ENCODE measurements around the gene COMT. TPM values are rescaled to one million over a fixed set of nuclear protein-coding genes. Genes with fewer than 3 reads are reported as not detected.

The COMT gene
- total and polyA plus RNA-seq, 5 donors from 2014 or later, result 27.3 to 106 (median 93.0) TPM

DNA sequence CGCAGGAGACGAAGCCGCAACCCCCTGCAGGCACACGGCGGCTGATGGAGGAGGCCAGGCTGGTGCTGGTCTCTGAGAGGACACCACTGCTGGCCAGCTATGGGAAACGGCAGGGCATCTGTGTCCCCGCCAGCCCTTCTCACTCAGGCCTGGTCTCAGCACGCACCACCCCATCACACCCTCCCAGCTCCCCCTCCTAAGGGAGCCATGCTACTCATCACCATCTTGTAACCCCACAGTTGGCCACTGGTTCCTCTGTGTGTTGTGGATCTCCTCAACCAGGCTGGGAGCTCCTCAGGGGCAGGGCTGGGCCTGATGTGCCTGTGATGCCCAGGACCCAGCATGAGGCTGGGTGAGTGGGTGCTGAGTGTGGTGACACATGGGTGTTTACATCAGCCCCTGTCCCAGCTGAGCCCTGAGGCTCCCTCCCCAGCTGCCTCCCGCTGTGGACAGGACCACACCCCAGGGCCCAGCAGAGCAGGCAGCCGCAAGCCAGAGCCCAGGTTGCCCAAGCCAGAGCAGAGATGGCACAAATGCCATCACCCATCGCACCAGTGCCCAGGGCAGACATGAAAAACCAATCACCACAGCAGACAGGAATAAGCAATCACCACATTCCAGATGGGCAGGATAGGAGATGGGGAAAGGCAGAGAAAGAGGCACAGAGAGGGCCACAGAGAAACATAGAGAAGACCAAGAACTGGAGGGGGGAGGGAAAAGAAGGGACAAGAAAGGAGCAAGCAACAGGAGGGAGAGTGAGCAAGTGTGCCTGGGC lies 66.8 kb downstream of the COMT start:
- peak overlapping the region in 1 of 4 donors; percentile 50 for H3K4me3 Mint-ChIP-seq
- peaks cover 0 to 10% (median 4%) of the 10 kb centered on the region in 7 donors for H3K9me3 Mint-ChIP-seq
- peaks cover 3 to 10% of the 10 kb centered on the region in 2 experiments for H3K9me3 ChIP-seq (ENCODE audit: control insufficient read depth in 2 of 2, low read length in 2 of 2)

DNA sequence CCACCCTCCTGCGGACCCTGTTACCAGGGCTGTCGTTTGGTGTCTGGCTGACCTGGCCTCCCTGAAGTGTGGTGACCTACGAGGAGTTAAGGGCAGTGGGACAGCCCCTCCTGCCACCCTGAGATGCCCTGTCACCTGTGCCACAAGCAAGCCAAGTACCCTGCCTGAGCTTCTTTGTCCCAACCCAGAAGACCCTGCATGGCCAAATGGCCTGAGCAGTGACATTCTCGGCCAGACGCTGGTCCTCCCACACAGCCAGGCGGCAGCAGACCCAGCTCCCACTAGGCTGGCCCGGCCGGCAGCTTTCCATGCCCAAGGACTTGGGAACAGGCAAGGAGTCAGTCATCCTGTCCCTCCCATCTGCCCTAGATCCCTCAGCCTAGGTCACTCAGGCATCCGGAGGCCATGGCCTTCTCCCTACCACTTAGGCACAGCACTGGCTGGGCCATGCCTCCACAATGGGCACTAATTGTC lies 67.5 kb downstream of the COMT start:
- no peak for ATAC-seq (ENCODE audit: low read depth in 2 of 2)
- no peaks in the 10 kb centered on the region for H3K4me1 Mint-ChIP-seq
- H3K9me3 ChIP-seq (ENCODE audit: control insufficient read depth in 2 of 2, low read length in 2 of 2), result peaks cover 0 to 4% of the 10 kb centered on the region in 2 experiments
- no peak for DNase-seq
- no peaks in the 10 kb centered on the region for H3K4me1 ChIP-seq (ENCODE audit: control insufficient read depth, insufficient read depth, low read length, poor library complexity, severe bottlenecking)
- no peaks in the 10 kb centered on the region for H3K27me3 Mint-ChIP-seq
- H3K27ac Mint-ChIP-seq, result no peak overlapping the region
- no peaks in the 10 kb centered on the region for H3K36me3 Mint-ChIP-seq
- H3K9me3 Mint-ChIP-seq, result peaks cover 0 to 5% (median 0%) of the 10 kb centered on the region in 7 donors
- no peaks in the 10 kb centered on the region for H3K36me3 ChIP-seq (ENCODE audit: control insufficient read depth, insufficient read depth, low read length)
- no peak overlapping the region for H3K4me3 Mint-ChIP-seq
- H3K27me3 ChIP-seq (ENCODE audit: control insufficient read depth, insufficient read depth, low read length), result no peaks in the 10 kb centered on the region
- H3K4me3 ChIP-seq (ENCODE audit: low read depth, low read length), result no peak overlapping the region
- no peak overlapping the region for H3K27ac ChIP-seq (ENCODE audit: insufficient read depth, low read length, poor library complexity, severe bottlenecking)

More for the DNA sequence above, 66.8 kb downstream of the COMT start:
- DNase-seq, result no peak
- ATAC-seq (ENCODE audit: low read depth in 2 of 2), result no peak
- no peaks in the 10 kb centered on the region for H3K36me3 ChIP-seq (ENCODE audit: control insufficient read depth, insufficient read depth, low read length)
- Mint-ChIP-seq H3K36me3 (peaks cover 2% of the 10 kb centered on the region), H3K27ac (no peak overlapping the region), H3K27me3 (peaks cover 3% of the 10 kb centered on the region), H3K4me1 (no peaks in the 10 kb centered on the region)
- H3K27ac ChIP-seq (ENCODE audit: insufficient read depth, low read length, poor library complexity, severe bottlenecking), result no peak overlapping the region
- no peak overlapping the region for H3K4me3 ChIP-seq (ENCODE audit: low read depth, low read length)
- no peaks in the 10 kb centered on the region for H3K4me1 ChIP-seq (ENCODE audit: control insufficient read depth, insufficient read depth, low read length, poor library complexity, severe bottlenecking)
- peaks cover 2% of the 10 kb centered on the region for H3K27me3 ChIP-seq (ENCODE audit: control insufficient read depth, insufficient read depth, low read length)

DNA sequence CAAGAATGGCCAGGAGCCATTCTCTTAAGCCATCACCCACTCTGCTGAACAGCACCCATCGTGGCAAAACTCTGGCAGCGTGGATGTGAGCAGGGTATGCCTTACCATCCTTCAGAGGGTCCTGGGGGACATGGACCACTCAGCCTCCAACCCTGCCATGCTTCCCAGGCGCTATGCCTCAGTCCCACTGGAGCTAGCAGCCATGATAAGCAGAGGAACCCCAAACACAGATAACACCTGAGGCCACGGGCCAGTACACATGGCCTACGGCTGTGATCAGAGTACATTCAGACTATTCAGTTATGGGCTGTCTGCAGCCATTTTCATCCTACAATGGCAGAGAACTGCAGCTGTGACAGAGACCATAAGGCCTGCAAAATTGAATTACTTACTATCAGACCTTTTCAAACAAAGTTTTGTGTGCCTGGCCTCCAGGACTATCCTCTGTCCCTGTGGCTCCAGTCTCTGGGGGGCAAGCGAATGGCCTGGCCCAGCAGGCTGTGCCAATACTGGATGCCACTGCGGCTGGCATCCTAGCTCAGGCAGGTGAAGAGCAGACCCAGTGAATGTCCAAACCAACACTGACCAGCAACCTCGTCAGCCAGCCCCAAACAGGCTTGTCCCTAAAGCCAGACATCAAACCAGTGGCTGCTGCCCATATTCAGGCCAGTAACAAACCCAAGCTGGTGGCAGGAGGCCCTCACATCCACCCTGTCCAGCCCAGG lies 68.2 kb downstream of the COMT start:
- H3K9me3 Mint-ChIP-seq, result no peaks in the 10 kb centered on the region
- H3K27ac Mint-ChIP-seq, result no peak overlapping the region
- no peak for DNase-seq
- H3K4me1 Mint-ChIP-seq, result no peaks in the 10 kb centered on the region
- no peaks in the 10 kb centered on the region for H3K36me3 ChIP-seq (ENCODE audit: control insufficient read depth, insufficient read depth, low read length)
- H3K4me3 Mint-ChIP-seq, result no peak overlapping the region
- no peak overlapping the region for H3K27ac ChIP-seq (ENCODE audit: insufficient read depth, low read length, poor library complexity, severe bottlenecking)
- no peaks in the 10 kb centered on the region for H3K27me3 ChIP-seq (ENCODE audit: control insufficient read depth, insufficient read depth, low read length)
- no peak for ATAC-seq (ENCODE audit: low read depth in 2 of 2)
- no peaks in the 10 kb centered on the region for H3K36me3 Mint-ChIP-seq
- no peaks in the 10 kb centered on the region for H3K4me1 ChIP-seq (ENCODE audit: control insufficient read depth, insufficient read depth, low read length, poor library complexity, severe bottlenecking)
- H3K9me3 ChIP-seq (ENCODE audit: control insufficient read depth in 2 of 2, low read length in 2 of 2), result no peaks in the 10 kb centered on the region
- peaks cover 3% of the 10 kb centered on the region for H3K27me3 Mint-ChIP-seq
- H3K4me3 ChIP-seq (ENCODE audit: low read depth, low read length), result no peak overlapping the region

DNA sequence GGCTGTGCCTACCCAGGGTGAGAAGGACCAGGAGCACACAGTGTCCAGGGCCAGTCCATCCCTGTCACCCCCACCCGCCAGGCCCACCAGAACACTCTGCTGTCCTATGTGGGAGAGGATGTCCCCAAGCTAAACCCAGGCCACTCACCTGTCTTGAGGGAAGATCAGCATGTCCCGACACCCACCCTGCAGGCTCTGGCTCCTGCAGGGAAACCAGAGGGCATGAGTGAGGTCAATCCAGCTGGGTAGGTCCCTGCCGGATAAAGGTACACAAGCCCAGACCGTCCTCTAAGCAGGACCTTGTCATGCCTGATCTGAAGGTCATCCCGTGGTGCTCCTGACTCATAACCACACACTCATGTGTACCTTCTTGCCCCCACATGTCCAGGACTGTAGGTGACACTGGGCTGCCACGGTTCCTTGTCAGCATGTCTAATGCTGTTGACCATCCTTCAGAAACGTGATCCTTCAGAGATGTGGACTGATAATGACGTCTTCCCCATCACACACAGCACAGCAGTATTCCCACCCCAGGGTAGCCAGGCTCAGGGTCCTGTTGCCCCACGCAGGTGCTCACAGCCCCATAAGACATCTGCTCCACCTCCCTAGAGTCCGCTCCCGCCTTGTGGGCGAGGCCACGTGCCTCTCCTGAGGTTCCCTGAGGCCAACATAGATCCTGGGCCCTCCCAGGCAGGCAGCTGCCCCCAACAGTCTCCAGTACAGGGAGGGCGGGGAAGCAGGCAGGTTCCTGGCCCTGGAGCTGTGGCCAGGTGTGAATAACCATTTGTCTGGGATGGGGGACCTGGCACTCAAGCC lies 68.9 kb downstream of the COMT start:
- Histone ChIP-seq H3K4me3 (ENCODE audit: low read depth, low read length) (no peak overlapping the region), H3K36me3 (ENCODE audit: control insufficient read depth, insufficient read depth, low read length) (no peaks in the 10 kb centered on the region), H3K4me1 (ENCODE audit: control insufficient read depth, insufficient read depth, low read length, poor library complexity, severe bottlenecking) (peaks cover under 1% of the 10 kb centered on the region), H3K27ac (ENCODE audit: insufficient read depth, low read length, poor library complexity, severe bottlenecking) (no peak overlapping the region), H3K27me3 (ENCODE audit: control insufficient read depth, insufficient read depth, low read length) (no peaks in the 10 kb centered on the region), H3K9me3 (ENCODE audit: control insufficient read depth in 2 of 2, low read length in 2 of 2) (no peaks in the 10 kb centered on the region)
- DNase-seq, result no peak
- H3K27me3 Mint-ChIP-seq, result peaks cover 11% of the 10 kb centered on the region
- H3K27ac Mint-ChIP-seq, result peak overlapping the region in 1 of 3 donors; percentile 55
- H3K36me3 Mint-ChIP-seq, result no peaks in the 10 kb centered on the region
- H3K4me1 Mint-ChIP-seq, result peaks cover 0 to 5% (median 3%) of the 10 kb centered on the region in 4 donors
- no peaks in the 10 kb centered on the region for H3K9me3 Mint-ChIP-seq
- no peak overlapping the region for H3K4me3 Mint-ChIP-seq
- no peak for ATAC-seq (ENCODE audit: low read depth in 2 of 2)

- Mint-ChIP-seq H3K27me3 (peaks cover 11% of the 10 kb centered on the region), H3K4me3 (no peak overlapping the region), H3K27ac (no peak overlapping the region), H3K9me3 (no peaks in the 10 kb centered on the region), H3K4me1 (peaks cover 0 to 6% (median 4%) of the 10 kb centered on the region in 4 donors), H3K36me3 (no peaks in the 10 kb centered on the region)
- Histone ChIP-seq H3K4me1 (ENCODE audit: control insufficient read depth, insufficient read depth, low read length, poor library complexity, severe bottlenecking) (peaks cover 9% of the 10 kb centered on the region), H3K4me3 (ENCODE audit: low read depth, low read length) (no peak overlapping the region), H3K9me3 (ENCODE audit: control insufficient read depth in 2 of 2, low read length in 2 of 2) (no peaks in the 10 kb centered on the region), H3K27ac (ENCODE audit: insufficient read depth, low read length, poor library complexity, severe bottlenecking) (no peak overlapping the region), H3K36me3 (ENCODE audit: control insufficient read depth, insufficient read depth, low read length) (no peaks in the 10 kb centered on the region), H3K27me3 (ENCODE audit: control insufficient read depth, insufficient read depth, low read length) (no peaks in the 10 kb centered on the region)
- DNase-seq (no peak), ATAC-seq (ENCODE audit: low read depth in 2 of 2) (no peak)
These were observed 69.8 kb downstream of the COMT start for GRCh38 chr22:20011123-20011992.

DNA sequence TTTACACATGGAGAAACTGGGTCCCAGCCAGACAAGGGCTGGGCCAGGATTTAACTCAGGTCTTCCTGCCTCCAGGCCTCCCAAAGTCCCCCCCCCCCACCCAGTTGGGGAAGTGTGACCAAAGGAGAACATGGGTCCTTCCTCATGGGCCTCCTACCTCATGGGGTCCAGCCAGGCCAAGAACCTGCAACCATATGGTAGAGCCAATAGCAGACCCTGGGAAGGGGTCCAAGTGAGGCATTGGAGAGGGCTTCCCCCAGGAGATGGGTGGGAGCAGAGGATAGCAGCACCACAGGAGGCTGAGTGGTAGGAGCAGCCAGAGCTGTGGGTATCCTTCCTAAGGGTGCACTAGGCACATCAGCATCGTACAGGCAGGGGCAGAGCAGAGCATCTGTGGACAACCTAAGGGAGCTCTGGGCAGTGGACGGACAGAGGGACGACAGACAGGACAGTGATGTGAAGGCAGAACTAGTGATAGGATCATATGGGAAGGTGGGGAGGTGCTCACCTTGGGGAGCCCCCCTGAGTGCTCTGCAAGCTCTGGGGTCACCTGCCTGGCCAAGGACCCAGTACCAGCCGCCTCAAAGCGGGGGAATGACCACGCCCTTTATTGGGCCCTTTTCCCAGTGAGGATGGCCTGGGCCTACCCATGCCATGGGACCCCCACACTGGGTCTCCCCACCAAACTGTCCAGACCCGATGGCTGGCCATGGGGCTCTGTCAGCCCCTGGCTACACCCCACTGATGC lies 70.6 kb downstream of the COMT start:
- Mint-ChIP-seq H3K27ac (no peak overlapping the region), H3K9me3 (no peaks in the 10 kb centered on the region), H3K27me3 (peaks cover 12% of the 10 kb centered on the region), H3K4me1 (peaks cover 0 to 9% (median 4%) of the 10 kb centered on the region in 4 donors), H3K4me3 (peak overlapping the region in 1 of 4 donors; percentile 67), H3K36me3 (no peaks in the 10 kb centered on the region)
- no peak overlapping the region for H3K27ac ChIP-seq (ENCODE audit: insufficient read depth, low read length, poor library complexity, severe bottlenecking)
- ATAC-seq (ENCODE audit: low read depth in 2 of 2), result no peak
- H3K9me3 ChIP-seq (ENCODE audit: control insufficient read depth in 2 of 2, low read length in 2 of 2), result no peaks in the 10 kb centered on the region
- no peaks in the 10 kb centered on the region for H3K36me3 ChIP-seq (ENCODE audit: control insufficient read depth, insufficient read depth, low read length)
- H3K4me3 ChIP-seq (ENCODE audit: low read depth, low read length), result no peak overlapping the region
- H3K4me1 ChIP-seq (ENCODE audit: control insufficient read depth, insufficient read depth, low read length, poor library complexity, severe bottlenecking), result peaks cover 12% of the 10 kb centered on the region
- no peaks in the 10 kb centered on the region for H3K27me3 ChIP-seq (ENCODE audit: control insufficient read depth, insufficient read depth, low read length)
- no peak for DNase-seq
